Measurements from ENCODE around the gene CEACAM4.
"Not testable (repeated sequence)": the region's sequence is repeated elsewhere in the genome, so short reads cannot be mapped to it uniquely, and the experiment has no call there.

The CEACAM4 gene

DNA sequence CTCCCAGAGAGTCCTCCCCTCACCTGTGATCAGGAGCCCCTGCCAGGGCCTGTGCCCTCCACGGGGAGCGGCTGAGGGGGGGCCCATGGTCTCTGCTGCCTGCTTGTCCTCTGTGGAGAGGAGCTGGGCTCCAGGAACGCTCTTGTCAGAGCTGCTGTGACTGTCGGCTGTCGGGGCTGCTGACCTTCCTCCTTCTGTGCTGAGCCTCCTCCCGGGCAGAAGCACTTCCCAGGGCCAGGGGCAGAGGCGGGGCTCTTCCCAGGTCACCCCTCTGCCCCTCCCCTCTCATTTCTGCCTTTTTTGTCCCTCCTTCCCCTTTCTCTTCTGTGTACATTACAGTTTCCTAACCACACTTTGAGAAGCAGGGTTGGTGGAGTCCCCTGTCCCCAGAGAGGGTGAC, at the start of gene CEACAM4:
CEACAM4 (minus strand) TSS at position 198 of the 400 bp plus-strand sequence; CDS start at position 87, 111 bp downstream.
- H3K27me3 ChIP-seq (ENCODE audit: insufficient read depth, insufficient read length), result peaks cover 96% of the 10 kb centered on the region
- H3K9ac ChIP-seq (ENCODE audit: insufficient read length, low read depth), result no peak within 1 kb of the TSS
- no peaks in the 10 kb centered on the region for H3K36me3 ChIP-seq (ENCODE audit: insufficient read depth, insufficient read length, low read length)
- no peak for DNase-seq (ENCODE audit: low read depth, low spot score)
- H3K4me1 ChIP-seq (ENCODE audit: insufficient read depth, insufficient read length), result no peaks in the 10 kb centered on the region
- H3K9me3 ChIP-seq (ENCODE audit: insufficient read depth, low read length), result peaks cover 8% of the 10 kb centered on the region; the same call in 1 of the 2 replicates
- H3K4me3 ChIP-seq (ENCODE audit: insufficient read length, low read depth), result no peak within 1 kb of the TSS
- TF ChIP-seq ZNF274 (IDR thresholded peaks at IDR 0.05; ENCODE audit: low read depth, low read length) (no peak), SUZ12 (IDR thresholded peaks at IDR 0.05; ENCODE audit: extremely low read depth, insufficient read depth, insufficient read length) (no peak), YY1 (IDR thresholded peaks at IDR 0.05; ENCODE audit: insufficient read depth, insufficient read length) (no peak)

GRCh38 chr19:41671486-41671885, 44.6 kb upstream of the CEACAM4 start:
- Histone ChIP-seq H3K9me3 (ENCODE audit: insufficient read depth, low read length) (peaks cover 5% of the 10 kb centered on the region; the same call in 1 of the 2 replicates), H3K4me1 (ENCODE audit: insufficient read depth, insufficient read length) (no peaks in the 10 kb centered on the region), H3K9ac (ENCODE audit: insufficient read length, low read depth) (no peak overlapping the region), H3K27me3 (ENCODE audit: insufficient read depth, insufficient read length) (peaks cover 92% of the 10 kb centered on the region), H3K36me3 (ENCODE audit: insufficient read depth, insufficient read length, low read length) (no peaks in the 10 kb centered on the region), H3K4me3 (ENCODE audit: insufficient read length, low read depth) (no peak overlapping the region)
- TF ChIP-seq YY1 (IDR thresholded peaks at IDR 0.05; ENCODE audit: insufficient read depth, insufficient read length), result no peak
- TF ChIP-seq ZNF274 (IDR thresholded peaks at IDR 0.05; ENCODE audit: low read depth, low read length), result no peak
- no peak for DNase-seq (ENCODE audit: low read depth, low spot score)

DNA sequence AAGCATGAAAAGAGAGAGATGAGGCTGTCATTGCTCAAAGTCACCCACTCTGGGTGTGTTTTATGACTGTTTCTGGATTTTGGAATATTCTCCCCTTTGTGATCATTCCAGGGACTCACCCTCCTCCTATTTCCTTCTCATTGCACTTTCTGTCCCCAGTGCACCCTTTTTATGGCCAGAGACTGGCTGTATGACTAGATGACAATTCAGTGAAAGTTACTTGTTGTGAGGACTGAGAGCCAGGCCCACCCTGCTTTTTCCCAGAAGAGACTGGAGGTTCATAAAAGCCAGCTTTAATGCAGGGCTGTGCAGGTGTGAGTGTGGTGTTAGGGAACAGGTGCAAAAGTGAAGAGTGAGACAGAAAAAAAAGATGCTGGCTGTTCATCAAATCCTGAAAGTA, 43.9 kb upstream of the CEACAM4 start:
- H3K9me3 ChIP-seq (ENCODE audit: insufficient read depth, low read length), result peaks cover 12% of the 10 kb centered on the region
- H3K36me3 ChIP-seq (ENCODE audit: insufficient read depth, insufficient read length, low read length), result no peaks in the 10 kb centered on the region
- no peak overlapping the region for H3K9ac ChIP-seq (ENCODE audit: insufficient read length, low read depth)
- H3K27me3 ChIP-seq (ENCODE audit: insufficient read depth, insufficient read length), result peaks cover 87% of the 10 kb centered on the region
- no peaks in the 10 kb centered on the region for H3K4me1 ChIP-seq (ENCODE audit: insufficient read depth, insufficient read length)
- H3K4me3 ChIP-seq (ENCODE audit: insufficient read length, low read depth), result no peak overlapping the region
- TF ChIP-seq YY1 (IDR thresholded peaks at IDR 0.05; ENCODE audit: insufficient read depth, insufficient read length) (no peak), ZNF274 (IDR thresholded peaks at IDR 0.05; ENCODE audit: low read depth, low read length) (no peak), SUZ12 (IDR thresholded peaks at IDR 0.05; ENCODE audit: extremely low read depth, insufficient read depth, insufficient read length) (no peak)
- DNase-seq (ENCODE audit: low read depth, low spot score), result no peak

DNA sequence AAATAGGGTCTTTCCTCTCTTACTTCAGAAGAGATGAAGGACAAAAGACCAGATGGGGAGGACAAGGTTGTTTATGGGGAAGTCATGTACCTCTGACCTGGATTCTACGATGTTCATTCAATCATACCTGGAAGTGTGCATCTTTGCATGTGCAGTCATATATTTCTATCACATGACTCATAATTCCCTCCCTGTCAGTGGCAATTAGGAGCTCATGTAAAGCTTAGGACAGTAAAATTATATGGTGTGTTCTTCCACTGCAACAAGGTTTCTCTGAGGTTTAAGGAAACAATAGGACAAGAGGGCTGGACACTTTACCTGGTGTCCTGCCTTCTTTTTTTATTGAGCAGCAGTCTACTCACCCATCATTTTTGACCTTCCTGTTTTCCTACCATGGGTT, 41.4 kb upstream of the CEACAM4 start:
- no peak for DNase-seq (ENCODE audit: low read depth, low spot score)
- Histone ChIP-seq H3K9ac (ENCODE audit: insufficient read length, low read depth) (no peak overlapping the region), H3K36me3 (ENCODE audit: insufficient read depth, insufficient read length, low read length) (no peaks in the 10 kb centered on the region), H3K9me3 (ENCODE audit: insufficient read depth, low read length) (peaks cover 17% of the 10 kb centered on the region), H3K4me3 (ENCODE audit: insufficient read length, low read depth) (no peak overlapping the region), H3K4me1 (ENCODE audit: insufficient read depth, insufficient read length) (no peaks in the 10 kb centered on the region), H3K27me3 (ENCODE audit: insufficient read depth, insufficient read length) (peaks cover 67% of the 10 kb centered on the region)
- TF ChIP-seq ZNF274 (IDR thresholded peaks at IDR 0.05; ENCODE audit: low read depth, low read length) (no peak), YY1 (IDR thresholded peaks at IDR 0.05; ENCODE audit: insufficient read depth, insufficient read length) (no peak), SUZ12 (IDR thresholded peaks at IDR 0.05; ENCODE audit: extremely low read depth, insufficient read depth, insufficient read length) (no peak)

DNA sequence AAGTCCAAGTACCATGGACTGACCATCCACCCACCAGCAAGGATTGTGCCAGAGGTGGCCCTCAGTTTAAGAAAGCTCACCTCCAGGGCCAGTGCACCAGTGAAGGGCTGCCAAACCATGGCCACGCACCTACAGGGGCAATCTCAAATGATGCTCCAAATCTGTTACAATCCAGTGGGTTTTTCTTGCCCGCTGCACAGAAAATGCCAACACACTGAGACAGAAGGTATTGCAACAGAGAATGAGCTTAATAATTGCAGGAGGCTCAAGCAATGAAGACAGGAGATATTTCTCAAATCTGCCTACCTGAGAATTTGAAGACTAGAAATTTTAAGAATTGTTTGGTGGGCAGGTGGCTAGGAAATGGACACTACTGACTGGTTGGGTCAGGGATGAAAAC, 39.2 kb upstream of the CEACAM4 start:
- no peaks in the 10 kb centered on the region for H3K4me1 ChIP-seq (ENCODE audit: insufficient read depth, insufficient read length)

DNA sequence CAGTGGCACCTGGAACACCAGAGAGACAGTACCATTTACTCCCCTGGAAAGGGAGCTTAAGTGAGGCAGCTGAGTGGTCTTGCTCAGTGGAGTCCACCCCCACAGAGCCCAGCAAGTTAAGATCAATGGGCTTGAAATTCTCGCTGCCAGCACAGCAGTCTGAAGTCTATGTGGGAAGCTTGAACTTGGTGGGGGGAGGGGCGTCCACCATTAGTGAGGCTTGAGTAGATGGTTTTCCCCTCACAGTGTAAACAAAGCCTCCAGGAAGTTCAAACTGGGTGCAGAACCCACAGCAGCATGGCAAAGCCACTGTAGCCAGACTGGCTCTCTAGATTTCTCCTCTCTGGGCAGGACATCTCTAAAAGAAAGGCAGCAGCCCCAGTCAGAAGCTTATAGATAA, 30.3 kb upstream of the CEACAM4 start:
- H3K4me1 ChIP-seq (ENCODE audit: insufficient read depth, insufficient read length), result no peaks in the 10 kb centered on the region
- no peak overlapping the region for H3K9ac ChIP-seq (ENCODE audit: insufficient read length, low read depth)
- TF ChIP-seq ZNF274 (IDR thresholded peaks at IDR 0.05; ENCODE audit: low read depth, low read length) (no peak), SUZ12 (IDR thresholded peaks at IDR 0.05; ENCODE audit: extremely low read depth, insufficient read depth, insufficient read length) (no peak), YY1 (IDR thresholded peaks at IDR 0.05; ENCODE audit: insufficient read depth, insufficient read length) (no peak)
- peaks cover 26% of the 10 kb centered on the region for H3K27me3 ChIP-seq (ENCODE audit: insufficient read depth, insufficient read length)
- H3K9me3 ChIP-seq (ENCODE audit: insufficient read depth, low read length), result no peaks in the 10 kb centered on the region
- no peak overlapping the region for H3K4me3 ChIP-seq (ENCODE audit: insufficient read length, low read depth)
- no peaks in the 10 kb centered on the region for H3K36me3 ChIP-seq (ENCODE audit: insufficient read depth, insufficient read length, low read length)
- DNase-seq (ENCODE audit: low read depth, low spot score), result peak; percentile 5

More for the DNA sequence above, 39.2 kb upstream of the CEACAM4 start:
- no peaks in the 10 kb centered on the region for H3K36me3 ChIP-seq (ENCODE audit: insufficient read depth, insufficient read length, low read length)
- no peak for DNase-seq (ENCODE audit: low read depth, low spot score)
- peaks cover 58% of the 10 kb centered on the region for H3K27me3 ChIP-seq (ENCODE audit: insufficient read depth, insufficient read length)
- no peak for TF ChIP-seq ZNF274 (IDR thresholded peaks at IDR 0.05; ENCODE audit: low read depth, low read length)
- no peak for TF ChIP-seq SUZ12 (IDR thresholded peaks at IDR 0.05; ENCODE audit: extremely low read depth, insufficient read depth, insufficient read length)
- TF ChIP-seq YY1 (IDR thresholded peaks at IDR 0.05; ENCODE audit: insufficient read depth, insufficient read length), result no peak
- H3K9me3 ChIP-seq (ENCODE audit: insufficient read depth, low read length), result peaks cover 17% of the 10 kb centered on the region
- no peak overlapping the region for H3K9ac ChIP-seq (ENCODE audit: insufficient read length, low read depth)
- H3K4me3 ChIP-seq (ENCODE audit: insufficient read length, low read depth), result no peak overlapping the region

DNA sequence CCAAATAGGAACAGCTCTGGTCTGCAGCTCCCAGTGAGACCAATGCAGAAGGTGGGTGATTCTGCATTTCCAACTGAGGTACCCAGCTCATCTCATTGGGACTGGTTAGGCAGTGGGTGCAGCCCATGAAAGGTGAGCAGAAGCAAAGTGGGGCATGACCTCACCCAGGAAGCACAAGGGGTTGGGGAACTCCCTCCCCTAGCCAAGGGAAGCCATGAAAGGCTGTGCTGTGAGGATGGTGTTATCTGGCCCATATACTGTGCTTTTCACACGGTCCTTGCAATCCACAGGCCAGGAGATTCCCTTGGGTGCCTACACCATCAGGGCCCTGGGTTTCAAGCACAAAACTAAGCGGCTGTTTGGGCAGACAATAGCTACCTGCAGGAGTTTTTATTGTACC, 29.9 kb upstream of the CEACAM4 start:
- not testable (repeated sequence) for H3K4me3 ChIP-seq (ENCODE audit: insufficient read length, low read depth); DNase-seq (ENCODE audit: low read depth, low spot score); H3K36me3 ChIP-seq (ENCODE audit: insufficient read depth, insufficient read length, low read length); H3K9ac ChIP-seq (ENCODE audit: insufficient read length, low read depth); H3K4me1 ChIP-seq (ENCODE audit: insufficient read depth, insufficient read length); H3K9me3 ChIP-seq (ENCODE audit: insufficient read depth, low read length)
- peaks cover 26% of the 10 kb centered on the region for H3K27me3 ChIP-seq (ENCODE audit: insufficient read depth, insufficient read length)

- Histone ChIP-seq H3K4me1 (ENCODE audit: insufficient read depth, insufficient read length) (no peaks in the 10 kb centered on the region), H3K36me3 (ENCODE audit: insufficient read depth, insufficient read length, low read length) (no peaks in the 10 kb centered on the region), H3K9ac (ENCODE audit: insufficient read length, low read depth) (no peak overlapping the region), H3K4me3 (ENCODE audit: insufficient read length, low read depth) (no peak overlapping the region), H3K9me3 (ENCODE audit: insufficient read depth, low read length) (no peaks in the 10 kb centered on the region), H3K27me3 (ENCODE audit: insufficient read depth, insufficient read length) (peaks cover 53% of the 10 kb centered on the region)
- TF ChIP-seq ZNF274 (IDR thresholded peaks at IDR 0.05; ENCODE audit: low read depth, low read length) (no peak), SUZ12 (IDR thresholded peaks at IDR 0.05; ENCODE audit: extremely low read depth, insufficient read depth, insufficient read length) (no peak), YY1 (IDR thresholded peaks at IDR 0.05; ENCODE audit: insufficient read depth, insufficient read length) (no peak)
- no peak for DNase-seq (ENCODE audit: low read depth, low spot score)
Measured at GRCh38 chr19:41652250-41652649, 25.4 kb upstream of the CEACAM4 start.
